Esophagus squamous epithelium (tissue), 4 donors: ENCODE measurements around the gene APBA2.

ENCODE experiments used
- POLR2A ChIP-seq, 4 donors: fragments of 450-650 bp; IDR thresholded peaks; one replicate each; pipeline ENCODE4 v1.6.1; 2017; ENCODE audit warnings: antibody characterized with exemption in 4 of 4, mild to moderate bottlenecking in 4 of 4, moderate library complexity in 3 of 4
- TF ChIP-seq, protein P1 (sequence below), 6 experiments: fragments of 450-650 bp in 4 of 6; fragments of 200-600 bp in 2 of 6; sonication (generic) in 2 of 6; IDR thresholded peaks; one replicate each; pipeline ENCODE4 v1.5.1; 2016 to 2019; ENCODE audit warnings: antibody characterized with exemption in 6 of 6, mild to moderate bottlenecking in 4 of 6, moderate library complexity in 4 of 6

DNA sequence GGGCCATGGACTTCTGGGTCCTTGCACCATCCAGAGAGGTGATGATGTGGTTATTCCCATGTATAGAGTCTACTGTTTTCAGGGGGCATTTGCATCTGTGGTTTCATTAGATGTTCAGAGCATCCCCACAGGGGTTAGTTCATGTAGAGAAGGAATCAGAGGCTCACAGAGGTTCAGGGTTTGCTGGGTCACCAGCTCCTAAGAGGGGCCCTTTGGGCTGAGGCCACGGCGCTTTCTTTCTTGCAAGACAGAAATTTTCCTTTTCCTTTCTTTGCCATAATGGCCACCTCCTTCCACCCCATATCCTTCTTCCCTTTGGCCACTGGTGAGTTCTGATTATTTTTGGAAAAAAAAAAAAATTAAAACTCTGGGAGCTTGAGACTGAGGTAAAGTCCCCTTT, 62.3 kb downstream of the APBA2 start:
- TF ChIP-seq, protein P1, sequence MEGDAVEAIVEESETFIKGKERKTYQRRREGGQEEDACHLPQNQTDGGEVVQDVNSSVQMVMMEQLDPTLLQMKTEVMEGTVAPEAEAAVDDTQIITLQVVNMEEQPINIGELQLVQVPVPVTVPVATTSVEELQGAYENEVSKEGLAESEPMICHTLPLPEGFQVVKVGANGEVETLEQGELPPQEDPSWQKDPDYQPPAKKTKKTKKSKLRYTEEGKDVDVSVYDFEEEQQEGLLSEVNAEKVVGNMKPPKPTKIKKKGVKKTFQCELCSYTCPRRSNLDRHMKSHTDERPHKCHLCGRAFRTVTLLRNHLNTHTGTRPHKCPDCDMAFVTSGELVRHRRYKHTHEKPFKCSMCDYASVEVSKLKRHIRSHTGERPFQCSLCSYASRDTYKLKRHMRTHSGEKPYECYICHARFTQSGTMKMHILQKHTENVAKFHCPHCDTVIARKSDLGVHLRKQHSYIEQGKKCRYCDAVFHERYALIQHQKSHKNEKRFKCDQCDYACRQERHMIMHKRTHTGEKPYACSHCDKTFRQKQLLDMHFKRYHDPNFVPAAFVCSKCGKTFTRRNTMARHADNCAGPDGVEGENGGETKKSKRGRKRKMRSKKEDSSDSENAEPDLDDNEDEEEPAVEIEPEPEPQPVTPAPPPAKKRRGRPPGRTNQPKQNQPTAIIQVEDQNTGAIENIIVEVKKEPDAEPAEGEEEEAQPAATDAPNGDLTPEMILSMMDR (IDR thresholded peaks at IDR 0.05): no peak
- TF ChIP-seq POLR2A (IDR thresholded peaks at IDR 0.05): no peak
